Progenitor cell of endocrine pancreas (in vitro differentiated cells): ENCODE data around the gene GNG8. TPM values are rescaled to one million over a fixed set of nuclear protein-coding genes. Genes with fewer than 3 reads are reported as not detected.

Experiments used
- DNase-seq: peaks from one replicate; pipeline ENCODE4 v3.0.0; 2021; ENCODE audit warnings: low spot score; ENCODE audit not compliant: unreplicated experiment
- H3K27ac Mint-ChIP-seq: 2 replicates; pipeline ENCODE4 v1.8.0; 2021; ENCODE audit warnings: mild to moderate bottlenecking, moderate library complexity, mixed read lengths
- H3K27me3 Mint-ChIP-seq: 2 replicates; pipeline ENCODE4 v1.8.0; 2021; ENCODE audit warnings: mixed read lengths
- H3K36me3 Mint-ChIP-seq: 2 replicates; pipeline ENCODE4 v1.8.0; 2022; ENCODE audit warnings: mixed read lengths; ENCODE audit not compliant: insufficient read depth
- H3K4me1 Mint-ChIP-seq: 2 replicates; pipeline ENCODE4 v1.8.0; 2021; ENCODE audit warnings: low read depth, mixed read lengths
- H3K4me3 Mint-ChIP-seq: 2 replicates; pipeline ENCODE4 v1.8.0; 2021; ENCODE audit warnings: low read depth, mild to moderate bottlenecking, moderate library complexity, mixed read lengths
- H3K9me3 Mint-ChIP-seq: 2 replicates; pipeline ENCODE4 v1.8.0; 2021; ENCODE audit warnings: low read depth, mixed read lengths
- CTCF ChIP-seq: fragments of 200-600 bp; sonication (generic); IDR thresholded peaks from one replicate; pipeline ENCODE4 v1.5.0; 2021; ENCODE audit warnings: antibody characterized with exemption, mild to moderate bottlenecking; ENCODE audit not compliant: unreplicated experiment
- total RNA-seq: library from RNA; stranded (reverse); gene quantifications from 2 replicates; pipeline ENCODE4 v1.2.1, GENCODE V29; 2021

Gene GNG8
- total RNA-seq, 1 donor from 2014 or later, result not detected

GRCh38 chr19:46598372-46598917, 37.6 kb downstream of the GNG8 start:
- Mint-ChIP-seq H3K36me3 (peaks cover 1% of the 10 kb centered on the region), H3K4me1 (peaks cover 15% of the 10 kb centered on the region), H3K27me3 (no peaks in the 10 kb centered on the region), H3K4me3 (no peak overlapping the region), H3K9me3 (peaks cover 7% of the 10 kb centered on the region), H3K27ac (no peak overlapping the region)
- no peak for TF ChIP-seq CTCF
- no peak for DNase-seq

GRCh38 chr19:46596008-46596407, 40.0 kb downstream of the GNG8 start:
- no peak overlapping the region for H3K27ac Mint-ChIP-seq
- H3K36me3 Mint-ChIP-seq, result peaks cover 1% of the 10 kb centered on the region
- DNase-seq, result no peak
- H3K9me3 Mint-ChIP-seq, result peaks cover 7% of the 10 kb centered on the region
- TF ChIP-seq CTCF, result no peak
- H3K4me1 Mint-ChIP-seq, result no peaks in the 10 kb centered on the region
- no peaks in the 10 kb centered on the region for H3K27me3 Mint-ChIP-seq
- no peak overlapping the region for H3K4me3 Mint-ChIP-seq

GRCh38 chr19:46591870-46592269, 44.1 kb downstream of the GNG8 start:
- no peak overlapping the region for H3K27ac Mint-ChIP-seq

GRCh38 chr19:46591254-46591653, 44.7 kb downstream of the GNG8 start:
- H3K27me3 Mint-ChIP-seq, result no peaks in the 10 kb centered on the region
- H3K4me3 Mint-ChIP-seq, result no peak overlapping the region
- H3K4me1 Mint-ChIP-seq, result no peaks in the 10 kb centered on the region
- H3K27ac Mint-ChIP-seq, result no peak overlapping the region
- H3K9me3 Mint-ChIP-seq, result peaks cover 3% of the 10 kb centered on the region
- no peaks in the 10 kb centered on the region for H3K36me3 Mint-ChIP-seq
- DNase-seq, result no peak
- no peak for TF ChIP-seq CTCF

More at GRCh38 chr19:46591870-46592269, 44.1 kb downstream of the GNG8 start:
- DNase-seq, result no peak
- Mint-ChIP-seq H3K4me3 (no peak overlapping the region), H3K4me1 (no peaks in the 10 kb centered on the region), H3K36me3 (no peaks in the 10 kb centered on the region), H3K27me3 (no peaks in the 10 kb centered on the region), H3K9me3 (peaks cover under 1% of the 10 kb centered on the region)
- TF ChIP-seq CTCF, result no peak

- Mint-ChIP-seq H3K4me3 (no peak overlapping the region), H3K4me1 (no peaks in the 10 kb centered on the region), H3K27me3 (no peaks in the 10 kb centered on the region), H3K36me3 (peaks cover 2% of the 10 kb centered on the region), H3K27ac (no peak overlapping the region), H3K9me3 (peaks cover 11% of the 10 kb centered on the region)
- no peak for TF ChIP-seq CTCF
- DNase-seq, result no peak
These were observed 48.1 kb downstream of the GNG8 start for GRCh38 chr19:46587861-46588260.
